Suprapubic skin (tissue), 3 donors: Measurements from ENCODE around the gene TP53TG5.

Experiments
- POLR2AphosphoS5 ChIP-seq, 3 donors: sonication (generic); formaldehyde crosslinking; IDR thresholded peaks; one replicate each; pipeline ENCODE4 v1.6.1; 2017; ENCODE audit warnings: antibody characterized with exemption in 3 of 3
- TF ChIP-seq, protein P1 (sequence below), 2 donors: fragments of 200-600 bp in 1 of 2; fragments of 450-650 bp in 1 of 2; sonication (generic) in 1 of 2; IDR thresholded peaks; one replicate each; pipeline ENCODE4 v1.5.1; 2016 to 2019; ENCODE audit warnings: antibody characterized with exemption in 2 of 2, mild to moderate bottlenecking in 1 of 2, moderate library complexity in 1 of 2

DNA sequence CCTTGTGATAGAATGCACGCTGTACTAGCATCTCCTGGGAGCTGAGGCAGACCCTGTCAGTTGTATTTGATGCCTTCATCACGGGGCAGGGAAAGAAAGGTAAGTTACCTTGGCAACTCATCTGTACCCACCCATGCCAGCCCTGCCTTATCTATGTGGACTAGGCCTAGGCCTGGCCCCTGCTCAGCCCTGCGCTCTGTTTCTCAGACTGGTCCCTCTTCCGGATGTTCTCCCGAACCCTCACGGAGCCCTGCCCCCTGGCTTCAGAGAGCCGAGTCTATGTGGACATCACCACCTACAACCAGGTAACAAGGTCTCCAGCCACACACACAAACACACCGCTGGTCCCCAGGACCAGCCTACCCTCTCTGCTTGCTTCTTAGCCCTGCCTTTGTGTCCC is 42.0 kb upstream of the TP53TG5 start:
- TF ChIP-seq, protein P1, sequence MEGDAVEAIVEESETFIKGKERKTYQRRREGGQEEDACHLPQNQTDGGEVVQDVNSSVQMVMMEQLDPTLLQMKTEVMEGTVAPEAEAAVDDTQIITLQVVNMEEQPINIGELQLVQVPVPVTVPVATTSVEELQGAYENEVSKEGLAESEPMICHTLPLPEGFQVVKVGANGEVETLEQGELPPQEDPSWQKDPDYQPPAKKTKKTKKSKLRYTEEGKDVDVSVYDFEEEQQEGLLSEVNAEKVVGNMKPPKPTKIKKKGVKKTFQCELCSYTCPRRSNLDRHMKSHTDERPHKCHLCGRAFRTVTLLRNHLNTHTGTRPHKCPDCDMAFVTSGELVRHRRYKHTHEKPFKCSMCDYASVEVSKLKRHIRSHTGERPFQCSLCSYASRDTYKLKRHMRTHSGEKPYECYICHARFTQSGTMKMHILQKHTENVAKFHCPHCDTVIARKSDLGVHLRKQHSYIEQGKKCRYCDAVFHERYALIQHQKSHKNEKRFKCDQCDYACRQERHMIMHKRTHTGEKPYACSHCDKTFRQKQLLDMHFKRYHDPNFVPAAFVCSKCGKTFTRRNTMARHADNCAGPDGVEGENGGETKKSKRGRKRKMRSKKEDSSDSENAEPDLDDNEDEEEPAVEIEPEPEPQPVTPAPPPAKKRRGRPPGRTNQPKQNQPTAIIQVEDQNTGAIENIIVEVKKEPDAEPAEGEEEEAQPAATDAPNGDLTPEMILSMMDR (IDR thresholded peaks at IDR 0.05) = no peak
- TF ChIP-seq POLR2AphosphoS5 (IDR thresholded peaks at IDR 0.05) = no peak
